ENCODE measurements around the gene EFCAB8.

The EFCAB8 gene

GRCh38 chr20:32988008-32988407, 129.3 kb downstream of the EFCAB8 start:
- no peak for DNase-seq

DNA sequence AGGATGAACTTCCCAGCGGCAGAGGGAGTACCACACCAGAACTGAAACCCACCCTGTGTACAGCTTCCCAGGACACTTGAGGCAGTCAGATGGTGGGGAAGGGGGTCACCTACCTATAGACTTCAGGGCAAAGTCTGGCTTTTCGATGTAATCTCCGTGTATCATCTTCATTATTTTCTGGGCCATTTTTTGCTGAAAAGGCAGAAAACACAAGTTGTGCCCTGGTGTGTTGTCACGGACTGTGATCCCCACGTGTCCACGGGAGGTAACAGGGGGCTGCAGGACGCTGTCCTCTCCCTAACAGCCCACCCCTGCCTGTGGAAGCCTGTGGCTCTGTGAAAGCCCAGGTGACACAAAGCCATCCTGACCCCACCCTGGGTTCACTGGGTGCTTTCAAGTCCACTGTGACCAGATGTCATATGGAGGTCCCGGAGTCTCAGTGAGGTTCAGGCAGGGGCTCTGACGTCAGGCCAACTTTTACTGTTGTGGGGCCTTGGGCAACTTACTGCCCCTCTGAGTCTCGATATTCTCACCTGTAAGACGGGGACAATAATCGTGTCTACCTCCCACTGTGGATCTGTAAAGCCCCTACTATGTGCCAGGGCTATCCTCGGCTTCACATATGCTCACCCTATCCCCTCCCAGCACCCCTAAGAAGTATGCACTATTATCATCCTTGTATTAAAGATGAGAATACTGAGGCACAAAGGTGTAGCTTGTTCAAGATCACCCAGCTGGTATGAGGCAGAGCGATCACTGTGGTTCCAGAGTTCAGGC, 131.0 kb downstream of the EFCAB8 start:
- no peak for DNase-seq

DNA sequence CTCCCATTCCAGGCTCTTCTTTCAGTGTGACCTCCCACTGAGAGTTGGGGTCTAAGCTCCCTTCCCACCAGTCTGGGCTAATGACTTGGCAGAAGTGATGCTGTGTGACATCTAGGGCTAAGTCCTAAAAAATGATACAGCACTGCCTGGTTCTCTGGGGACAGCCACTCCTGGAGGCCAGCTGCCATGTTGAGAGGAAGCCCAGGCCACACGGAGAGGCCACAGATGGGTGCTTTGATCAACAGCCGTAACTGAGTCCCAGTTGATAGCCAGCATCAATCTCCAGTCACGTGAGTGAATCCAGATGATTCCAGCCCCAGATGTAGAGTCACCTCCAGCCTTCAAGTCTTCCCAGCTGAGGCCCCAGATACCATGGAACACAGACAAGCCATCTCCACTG, 131.7 kb downstream of the EFCAB8 start:
- no peak for DNase-seq

DNA sequence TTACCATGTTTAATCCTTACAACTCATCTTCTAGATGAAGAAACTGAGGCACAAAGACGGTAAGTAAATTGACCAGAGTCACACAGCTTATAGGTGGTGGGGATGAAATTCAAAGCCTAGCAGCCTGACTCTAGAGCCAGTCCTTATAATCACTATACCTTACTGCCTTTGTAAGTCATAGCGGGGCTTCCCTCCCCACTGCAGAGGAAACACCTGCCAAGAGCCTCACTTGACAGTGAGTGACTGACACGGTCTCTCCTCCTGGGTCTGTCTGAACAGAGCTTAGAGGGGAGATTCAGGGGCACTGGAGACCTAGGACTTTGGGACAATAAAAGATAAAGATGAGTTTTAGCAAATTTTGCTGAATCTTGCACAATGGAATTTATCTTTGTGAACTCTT, 132.7 kb downstream of the EFCAB8 start:
- no peak for DNase-seq

DNA sequence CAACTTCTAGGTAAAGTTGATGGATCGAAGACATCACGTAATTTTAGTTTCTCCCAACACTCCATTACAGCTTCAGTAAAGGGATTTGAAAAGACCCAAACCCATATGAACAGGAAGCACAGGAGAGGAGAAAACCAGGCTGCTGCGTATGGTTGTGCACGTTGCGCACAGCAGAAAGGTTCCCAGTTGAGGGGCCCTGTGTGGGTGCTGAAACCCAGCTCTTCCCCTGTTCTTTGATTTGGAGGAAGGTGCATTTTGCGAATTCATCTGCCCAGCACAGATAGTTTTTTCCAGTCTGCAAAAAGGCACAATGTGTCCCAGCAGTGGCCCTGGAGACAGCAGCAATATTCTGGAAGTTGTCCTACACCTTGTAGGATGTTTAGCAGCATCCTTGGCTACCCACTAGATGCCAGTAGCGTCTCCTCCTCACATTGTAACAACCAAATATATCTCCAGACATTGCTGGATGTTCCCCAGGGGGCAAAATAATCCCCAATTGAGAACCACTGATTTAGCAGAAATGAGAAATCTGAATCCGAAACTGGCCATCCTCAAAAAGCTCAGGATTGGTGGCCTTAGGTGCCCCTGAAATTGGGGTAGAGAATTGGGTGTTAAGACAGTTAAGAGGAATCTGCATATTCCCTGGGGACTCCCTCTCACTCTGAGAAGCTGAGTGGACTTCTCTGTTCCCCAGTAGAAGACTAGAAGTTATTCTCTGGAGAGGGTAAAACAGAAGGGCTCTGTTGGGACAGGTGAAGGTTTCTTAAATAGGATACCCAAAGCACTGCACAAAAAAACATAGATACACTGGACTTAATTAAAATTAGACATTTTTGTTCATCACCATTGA, 133.3 kb downstream of the EFCAB8 start:
- DNase-seq: no peak

DNA sequence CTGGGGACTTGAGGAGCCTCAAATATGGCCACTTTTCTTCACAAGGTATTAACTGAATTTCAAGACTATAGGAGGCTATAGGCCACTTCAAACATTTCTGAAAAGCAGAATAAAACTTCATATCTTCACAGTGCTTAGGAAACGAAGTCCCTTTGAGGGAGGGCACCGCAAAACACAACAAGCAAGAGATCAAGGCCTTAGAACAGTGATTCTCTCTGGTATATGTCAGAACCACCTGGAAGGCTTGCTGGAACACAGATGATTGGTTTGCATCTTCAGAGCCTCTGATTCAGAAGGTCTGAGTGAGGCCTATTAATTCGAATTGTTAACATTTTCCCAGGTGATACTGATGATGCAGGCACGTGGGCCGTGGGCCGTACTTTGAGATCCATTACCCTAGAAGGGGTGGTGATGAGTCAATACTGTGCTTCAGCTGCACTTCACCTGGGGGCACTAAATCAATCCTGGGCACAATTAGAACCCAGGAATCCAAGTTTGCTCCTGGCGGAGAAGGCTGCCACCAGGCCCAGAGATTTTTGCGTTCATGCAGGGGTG, 134.8 kb downstream of the EFCAB8 start:
- DNase-seq: no peak

GRCh38 chr20:32995802-32996201, 137.1 kb downstream of the EFCAB8 start:
- DNase-seq: no peak

DNA sequence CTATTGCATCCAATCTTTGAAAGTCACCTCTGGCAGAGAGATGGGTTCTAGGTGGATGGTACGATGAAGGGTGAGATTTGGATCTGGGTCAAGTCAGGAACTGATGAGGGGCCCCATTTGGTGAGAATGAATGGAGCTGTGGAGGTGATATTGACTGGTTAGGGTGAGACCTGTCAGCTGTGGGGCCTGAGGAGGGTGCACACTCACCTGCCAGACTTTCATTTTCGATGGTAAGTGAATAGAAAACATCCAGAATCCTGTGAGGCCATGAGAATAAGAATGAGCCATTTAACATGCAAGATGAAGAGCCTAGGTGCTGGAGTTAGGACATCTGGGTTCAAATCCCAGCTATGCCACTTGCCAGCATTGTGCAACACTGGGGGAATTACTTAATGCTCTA, 138.7 kb downstream of the EFCAB8 start:
- no peak for DNase-seq

- no peak for DNase-seq
These were observed 141.0 kb downstream of the EFCAB8 start for GRCh38 chr20:32999603-33000250.

DNA sequence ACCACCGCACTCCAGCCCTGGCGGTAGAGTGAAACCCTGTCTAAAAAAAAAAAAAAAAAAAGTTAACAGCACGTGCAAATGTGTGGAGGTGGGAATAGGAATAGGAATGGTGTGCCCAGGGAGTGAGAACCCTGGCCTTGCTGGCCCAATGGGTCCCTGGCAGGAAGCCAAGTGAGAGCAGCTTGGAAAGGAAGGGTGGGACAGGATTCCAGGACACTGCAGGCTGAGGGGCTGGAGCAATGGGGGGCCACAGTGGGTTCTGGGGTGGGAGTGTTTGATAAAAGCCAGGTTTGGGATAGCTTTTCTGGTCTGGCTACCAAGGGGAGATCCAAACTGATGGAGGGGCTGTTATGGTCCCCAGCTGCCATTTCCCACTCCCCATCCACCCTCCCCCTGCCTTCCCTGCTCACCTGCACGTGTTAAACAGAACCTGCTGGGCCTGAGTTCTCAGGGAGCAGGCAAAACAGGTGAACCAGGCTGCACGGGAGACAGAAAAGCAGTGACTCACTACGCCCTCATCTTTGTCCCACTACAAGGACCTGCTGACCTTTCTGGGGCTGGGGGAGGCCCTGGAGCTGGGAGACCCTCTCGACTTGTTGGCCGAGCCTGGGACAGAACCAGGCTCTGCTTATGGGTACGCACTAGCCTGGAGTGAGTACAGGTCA, 142.2 kb downstream of the EFCAB8 start:
- DNase-seq: no peak

DNA sequence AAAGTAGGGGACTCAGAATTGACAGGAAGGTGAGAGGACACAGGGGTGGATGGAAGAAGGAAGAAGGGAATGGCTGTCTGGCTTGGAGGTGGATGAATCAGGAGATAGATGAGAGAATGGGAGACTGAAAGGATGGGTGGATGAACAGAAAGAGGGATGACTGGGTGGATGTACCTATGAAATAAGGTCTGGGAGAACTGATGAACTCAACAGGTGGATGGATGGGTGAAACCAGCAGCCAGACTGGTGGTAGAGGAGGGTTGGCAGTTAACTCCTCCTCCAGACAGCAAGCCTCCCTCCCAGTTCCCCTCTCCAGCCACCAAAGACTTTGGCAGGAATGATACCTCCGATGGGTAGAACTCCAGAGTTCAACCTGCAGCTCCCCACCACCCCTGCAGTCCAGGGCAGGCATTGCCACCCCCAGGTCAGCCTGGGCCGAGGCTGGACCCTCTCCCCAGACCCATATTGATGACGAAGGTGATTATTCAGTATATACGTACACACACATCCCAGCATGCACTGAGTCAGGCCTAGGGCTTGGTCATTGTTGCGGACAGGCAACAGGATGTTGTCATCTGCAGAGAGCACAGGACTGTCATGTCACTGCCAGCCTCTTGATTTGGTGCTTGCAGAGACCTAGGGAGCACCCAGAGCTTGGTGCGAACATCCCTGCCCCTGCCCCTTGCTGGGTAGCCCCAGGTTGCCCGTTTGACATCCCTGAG, 143.5 kb downstream of the EFCAB8 start:
- DNase-seq: no peak

DNA sequence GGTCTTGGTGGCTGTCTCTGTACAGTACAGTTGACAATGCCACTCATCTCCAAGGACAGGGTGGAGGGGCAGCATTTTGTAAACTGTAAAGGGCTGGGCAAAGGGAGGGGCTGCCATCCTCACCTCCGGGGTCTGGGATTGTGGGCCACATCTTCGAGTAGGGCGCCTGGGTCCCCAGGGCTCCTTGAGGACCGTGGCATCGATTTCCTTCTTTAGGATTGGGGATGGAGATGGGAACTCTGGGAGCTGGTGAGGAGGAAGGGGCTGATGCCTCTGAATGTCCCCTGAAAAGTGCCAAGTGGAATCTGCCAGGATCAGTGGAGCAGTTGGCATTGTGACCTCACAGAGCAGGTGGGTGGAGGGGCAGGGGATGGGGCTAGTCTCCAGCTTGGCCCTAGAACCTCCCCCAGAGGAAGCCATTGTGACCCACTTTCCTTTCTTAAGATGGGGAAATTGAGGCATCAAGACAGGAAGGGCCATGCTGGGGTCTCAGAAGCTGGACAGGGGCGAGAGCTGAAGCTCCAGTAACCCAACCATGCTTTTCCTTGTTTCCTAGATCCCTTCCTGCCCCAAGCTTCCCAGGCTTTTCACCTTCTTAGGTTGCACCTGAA, 145.5 kb downstream of the EFCAB8 start, which contains the start of gene SUN5:
TSS of gene SUN5 (minus strand) at position 293 of the 611 bp plus-strand sequence. CDS start at position 200, 93 bp downstream.
- no peak for DNase-seq

DNA sequence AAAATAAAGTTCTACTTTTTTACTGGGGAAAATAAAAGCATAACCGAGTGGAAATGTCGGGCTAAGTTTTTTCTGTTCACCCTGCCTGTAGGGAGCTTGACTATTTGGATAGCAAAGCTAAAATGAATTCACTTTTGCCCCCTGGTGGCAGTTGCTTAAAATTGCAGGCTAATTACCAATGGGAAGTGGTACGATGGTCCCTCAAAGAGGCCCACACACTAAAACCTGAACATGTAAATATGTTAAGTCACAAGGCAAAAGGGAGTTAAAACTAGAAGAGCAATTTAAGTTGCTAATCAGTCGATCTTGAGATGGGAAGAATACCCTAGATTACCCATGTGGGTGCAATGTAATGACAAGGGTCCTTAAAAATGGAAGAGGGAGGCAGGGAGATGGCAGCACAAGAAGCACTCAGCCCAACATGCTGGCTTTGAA, 146.4 kb downstream of the EFCAB8 start:
- DNase-seq: peak in 2 of 5 donors; percentile 5 to 49

DNA sequence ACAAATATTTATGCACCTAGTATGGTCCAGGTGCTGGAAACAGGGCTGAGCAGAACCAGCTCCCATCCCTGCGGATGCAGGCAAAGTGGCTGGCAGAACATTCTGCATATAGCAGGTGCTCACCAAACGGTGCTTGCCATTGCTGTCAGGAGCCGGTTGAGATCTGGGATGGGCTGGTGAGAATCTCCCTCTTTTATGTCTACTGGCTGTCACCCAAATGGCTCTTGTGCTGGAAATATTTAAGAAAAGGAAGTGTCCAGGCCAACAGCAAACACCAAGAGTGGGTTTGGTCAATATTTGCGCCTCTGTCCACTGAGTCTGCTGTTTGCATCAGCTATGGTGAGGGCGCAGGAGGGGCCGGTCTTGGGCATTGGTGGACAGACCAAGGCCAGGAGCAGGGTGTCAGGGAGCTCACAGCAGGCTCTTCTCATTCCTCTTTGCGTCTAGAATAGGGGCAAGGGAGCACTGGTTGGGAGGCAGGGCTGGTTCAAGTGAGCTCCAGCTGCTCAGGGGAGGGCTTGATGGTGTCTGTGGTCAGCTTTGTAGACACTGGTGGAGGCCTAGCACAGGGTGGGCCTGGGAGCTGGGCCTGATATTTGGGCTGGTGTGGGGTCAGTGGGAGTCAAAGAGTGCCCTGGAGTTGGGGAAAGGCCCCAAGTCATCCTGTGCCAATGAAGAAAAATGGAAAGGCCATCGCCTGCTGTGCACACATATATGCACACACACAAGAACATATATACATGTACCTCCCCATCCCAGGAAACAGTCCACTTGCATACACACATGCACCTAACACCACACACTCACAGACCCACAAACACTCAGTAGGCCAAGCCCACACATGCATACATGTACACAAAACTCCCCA, 147.4 kb downstream of the EFCAB8 start:
- no peak for DNase-seq

- no peak for DNase-seq
These were observed 148.2 kb downstream of the EFCAB8 start for GRCh38 chr20:33006776-33007375.

DNA sequence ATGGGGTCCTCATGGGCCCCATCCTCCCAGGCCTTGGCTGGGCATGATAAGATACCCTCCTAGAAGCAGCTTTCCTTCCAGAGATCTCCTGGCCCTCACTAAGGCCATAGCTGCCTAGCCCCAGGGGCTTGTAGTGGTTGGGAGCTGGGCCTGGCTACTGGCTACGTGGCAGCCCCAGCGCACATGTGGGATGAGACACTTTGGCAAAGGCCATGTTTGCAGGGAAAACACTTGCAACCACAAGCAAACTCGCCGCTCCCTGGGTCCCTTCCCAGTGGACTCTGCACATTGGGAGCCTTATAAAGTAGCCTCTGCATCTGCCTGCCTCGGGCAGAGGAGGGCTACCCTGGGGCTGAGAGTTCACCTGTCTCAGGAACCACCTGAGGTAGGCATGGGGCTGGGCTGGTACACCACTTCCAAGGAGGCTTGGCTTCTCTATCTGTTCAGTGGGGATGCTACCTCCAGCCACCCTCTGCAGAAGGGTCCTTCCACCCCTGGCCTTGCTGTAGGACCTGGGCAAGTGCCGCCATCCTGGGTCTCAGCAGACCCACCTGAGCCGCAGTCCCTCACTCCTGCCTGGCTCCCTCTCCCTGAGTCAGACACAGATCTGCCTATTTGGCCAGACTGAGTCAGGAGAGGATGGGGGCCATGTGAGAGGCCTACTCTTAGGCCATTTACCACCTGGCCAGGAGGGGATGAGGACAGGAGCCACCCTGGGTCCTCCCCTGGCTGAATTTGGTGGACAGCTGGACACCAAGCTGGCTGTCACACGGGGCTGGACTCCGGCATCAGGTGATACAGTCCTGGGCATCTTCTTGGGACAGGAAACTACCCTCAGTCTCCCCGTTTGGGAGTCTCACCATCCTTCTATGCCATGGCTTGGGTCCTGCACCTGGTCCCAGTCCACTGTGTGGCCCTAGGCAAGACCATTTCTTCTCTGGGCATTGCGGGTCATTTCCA, 148.9 kb downstream of the EFCAB8 start, which contains the start of gene BPIFB2:
TSS of gene BPIFB2 (plus strand) at position 329 of the 960 bp plus-strand sequence. CDS start 871 bp downstream, outside the sequence.
- DNase-seq: no peak

DNA sequence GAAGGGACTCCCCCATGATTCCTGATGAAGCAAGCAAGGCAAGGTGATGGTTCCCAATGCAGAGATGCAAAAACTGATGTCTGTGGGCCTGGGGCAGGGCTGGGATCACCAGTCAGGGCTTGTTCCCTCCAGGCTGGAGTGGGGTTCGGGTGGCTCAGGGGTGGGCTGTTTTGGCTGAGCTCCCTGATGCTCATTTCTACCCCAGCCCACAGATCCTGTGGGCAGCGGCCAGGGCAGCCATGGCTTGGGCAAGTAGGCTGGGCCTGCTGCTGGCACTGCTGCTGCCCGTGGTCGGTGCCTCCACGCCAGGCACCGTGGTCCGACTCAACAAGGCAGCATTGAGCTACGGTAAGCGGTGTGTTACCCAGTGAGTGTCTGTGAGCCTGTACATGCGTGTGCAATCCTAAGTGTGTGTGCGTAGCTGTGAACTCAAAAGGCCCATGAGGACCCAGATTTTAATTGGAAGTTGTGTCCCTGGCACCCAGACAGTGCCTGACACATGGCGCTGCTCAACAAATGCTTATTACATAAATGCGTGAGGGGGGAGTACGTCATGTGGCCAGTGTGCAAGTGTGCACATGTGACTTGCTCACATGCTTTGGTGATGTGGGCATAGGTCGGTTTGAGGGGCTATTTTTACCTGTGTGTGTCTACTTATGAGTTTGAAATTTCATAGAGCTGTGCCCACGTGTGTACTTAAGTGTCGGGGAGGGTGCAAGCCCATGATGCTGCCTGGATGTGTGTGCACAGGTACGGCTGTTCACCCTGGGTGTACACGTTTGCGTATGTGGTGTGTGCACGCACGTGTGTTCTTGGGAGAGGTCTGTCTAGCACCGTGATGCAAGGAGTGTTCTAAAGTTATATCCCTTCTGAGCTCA, 149.9 kb downstream of the EFCAB8 start:
- DNase-seq: no peak

All from T-helper 1 cell (primary cell).